GM19463 (cell line): Measurements from ENCODE around the gene KDM2B.

Experiments used
- ATAC-seq: cut with Tn5 transposase; IDR thresholded peaks from one replicate; pipeline ENCODE4 v1.9.1; 2021; ENCODE audit warnings: mild to moderate bottlenecking, moderate library complexity; ENCODE audit not compliant: unreplicated experiment

Gene KDM2B

GRCh38 chr12:121440768-121441167 is 140.1 kb downstream of the KDM2B start:
- no peak for ATAC-seq

- ATAC-seq = no peak
Measured at GRCh38 chr12:121439715-121440114, 141.1 kb downstream of the KDM2B start.

GRCh38 chr12:121438905-121439304 is 141.9 kb downstream of the KDM2B start:
- ATAC-seq = no peak

- no peak for ATAC-seq
Measured at GRCh38 chr12:121436706-121437105, 144.1 kb downstream of the KDM2B start.

GRCh38 chr12:121432740-121433480 is 147.9 kb downstream of the KDM2B start:
- ATAC-seq = no peak

- no peak for ATAC-seq
Measured at GRCh38 chr12:121430833-121431415, 149.9 kb downstream of the KDM2B start.

- no peak for ATAC-seq
Measured at GRCh38 chr12:121428883-121429282, 151.9 kb downstream of the KDM2B start.

GRCh38 chr12:121427556-121428050 is 153.2 kb downstream of the KDM2B start:
- ATAC-seq = no peak

- no peak for ATAC-seq
Measured at GRCh38 chr12:121424624-121424975, 156.2 kb downstream of the KDM2B start.

GRCh38 chr12:121423682-121424623 is 156.9 kb downstream of the KDM2B start:
- no peak for ATAC-seq

- ATAC-seq = no peak
Measured at GRCh38 chr12:121423253-121423652, 157.6 kb downstream of the KDM2B start.

GRCh38 chr12:121420109-121420508 is 160.7 kb downstream of the KDM2B start:
- no peak for ATAC-seq

- ATAC-seq = no peak
Measured at GRCh38 chr12:121417847-121418246, 163.0 kb downstream of the KDM2B start.

- ATAC-seq = no peak
Measured at GRCh38 chr12:121413917-121414316, 166.9 kb downstream of the KDM2B start.

GRCh38 chr12:121405211-121405610 is 175.6 kb downstream of the KDM2B start:
- no peak for ATAC-seq

- ATAC-seq = no peak
Measured at GRCh38 chr12:121404734-121405133, 176.1 kb downstream of the KDM2B start.

GRCh38 chr12:121403721-121404120 is 177.1 kb downstream of the KDM2B start:
- ATAC-seq = no peak

- peak; percentile 39 for ATAC-seq
Measured at GRCh38 chr12:121400332-121401139, 180.3 kb downstream of the KDM2B start.

- ATAC-seq = peak; percentile 88
Measured at GRCh38 chr12:121399391-121400331, 181.2 kb downstream of the KDM2B start, which contains the start of gene RNF34. RNF34 (plus strand) TSS chr12:121400118; CDS start chr12:121400213, 95 bp downstream.
